UCSD-AML1 (cell line): ENCODE data around the gene NKX1-1.
A peak's percentile ranks its signal among the peaks of the same experiment; 100 is the strongest.

Experiments
- DNase-seq: peaks from one replicate; lab custom pipeline; 2025; ENCODE audit not compliant: unreplicated experiment; lab: John Stamatoyannopoulos, UW

The NKX1-1 gene

DNA sequence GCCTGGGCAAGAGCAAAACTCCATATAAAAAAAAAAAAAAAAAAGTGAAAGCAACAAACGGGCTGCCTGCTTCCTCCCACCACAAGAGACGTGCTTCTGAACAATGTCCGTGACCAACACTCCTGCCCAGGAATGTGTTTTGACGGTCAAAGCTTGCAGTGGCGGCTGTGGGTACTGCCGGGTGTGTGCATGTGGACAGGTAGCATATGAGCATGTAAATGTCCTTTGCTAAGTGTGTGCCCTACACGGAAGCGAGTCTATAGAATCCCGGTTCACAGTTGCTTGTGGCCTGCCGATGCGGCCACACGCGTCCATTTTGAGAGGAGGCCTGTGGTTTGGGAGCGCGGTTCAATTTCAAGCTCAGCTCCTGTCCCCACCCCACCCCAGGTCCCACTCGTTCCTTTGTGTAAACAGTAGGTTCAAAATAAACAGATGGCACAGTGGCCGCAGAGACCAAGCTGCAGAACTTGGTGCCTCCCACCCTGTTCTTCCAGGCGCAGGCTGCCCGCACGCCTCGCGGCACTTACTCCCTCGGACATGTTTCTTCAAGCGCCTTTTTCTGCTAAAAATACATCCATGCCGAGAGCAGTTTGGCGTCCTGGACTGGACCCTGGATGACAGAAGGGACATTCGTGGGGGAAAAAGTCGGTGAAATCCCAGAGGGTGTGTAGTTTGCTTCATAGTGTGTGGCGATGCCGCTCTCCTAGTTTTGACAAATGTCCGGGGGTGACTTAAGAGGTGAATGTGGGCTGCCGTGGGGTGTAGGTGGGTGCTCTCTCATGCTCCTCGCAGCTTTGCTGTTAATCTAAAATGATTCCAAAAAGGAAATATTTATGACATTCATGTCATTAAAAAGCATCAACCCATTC is 11.5 kb upstream of the NKX1-1 start:
- DNase-seq = no peak

DNA sequence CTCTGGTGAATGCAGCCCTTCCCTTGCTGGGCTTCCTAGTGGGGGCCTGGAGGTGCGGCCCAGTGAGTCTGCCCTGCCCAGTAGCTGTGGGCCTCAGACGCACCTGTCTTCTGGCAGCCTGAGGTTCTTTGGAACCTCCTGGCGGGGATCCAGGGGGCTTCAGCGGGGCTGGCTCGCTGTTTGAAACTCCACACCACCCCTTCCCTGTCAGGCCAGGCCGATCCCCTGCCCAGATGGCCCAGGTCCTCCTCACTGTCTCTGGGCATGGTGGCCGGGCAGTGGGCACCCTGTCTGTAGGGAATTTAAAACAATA is 10.7 kb upstream of the NKX1-1 start:
- no peak for DNase-seq

DNA sequence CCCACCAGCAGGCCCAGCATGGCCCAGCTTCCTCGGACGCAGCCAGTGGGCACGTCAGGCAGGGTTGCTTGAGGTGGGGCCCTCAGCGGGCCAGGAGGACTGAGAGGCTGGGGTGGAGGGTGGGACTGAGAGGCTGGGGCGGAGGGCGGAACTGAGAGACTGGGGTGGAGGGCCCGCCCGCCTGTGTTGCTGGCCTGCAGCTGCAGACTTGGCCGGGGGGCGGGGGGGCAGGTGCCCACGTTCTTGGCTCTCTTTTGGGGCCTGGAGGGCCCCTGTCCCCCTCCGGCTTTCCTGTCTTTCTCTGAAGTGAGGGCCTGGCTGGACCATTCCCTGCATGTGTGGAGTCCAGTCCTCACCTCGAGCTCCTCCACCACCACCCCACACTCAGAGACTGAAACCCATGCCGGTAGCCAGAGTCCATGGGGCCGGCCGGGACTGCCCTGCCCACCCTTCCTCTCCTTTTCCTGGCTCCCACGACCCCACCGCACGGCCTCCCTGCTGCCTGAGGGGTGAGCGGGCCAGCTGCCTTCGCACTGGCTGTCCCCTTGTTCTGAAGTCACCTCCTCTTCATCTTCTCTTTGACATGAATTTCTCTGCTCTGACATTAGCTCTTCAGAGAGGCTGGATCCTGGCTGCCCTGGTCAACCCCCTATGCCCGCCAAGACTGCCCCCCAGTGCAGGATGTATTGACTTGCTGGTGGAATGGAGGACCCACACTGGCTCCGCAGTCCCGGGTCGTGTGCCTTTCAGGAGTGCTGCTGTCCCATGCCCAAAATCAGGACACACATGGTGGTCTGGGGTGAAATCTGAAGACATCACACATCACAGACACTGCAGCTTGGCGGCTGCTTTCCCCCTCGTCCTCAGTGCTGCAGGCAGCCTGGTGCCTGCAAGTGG is 10.1 kb upstream of the NKX1-1 start:
- DNase-seq = no peak

DNA sequence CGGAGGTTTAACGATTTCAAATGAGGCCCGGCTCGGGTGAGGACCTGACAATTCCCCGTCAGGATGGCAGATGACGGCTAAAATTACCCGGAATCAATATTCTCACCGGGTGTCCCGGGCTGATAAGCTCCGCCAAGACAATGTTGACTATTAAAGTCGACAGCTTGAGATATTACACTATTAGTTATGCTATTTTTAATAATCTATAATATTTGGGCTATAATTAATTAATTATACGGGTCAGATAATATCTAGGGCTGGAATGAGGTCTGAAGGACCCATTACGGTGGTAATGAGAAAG is 9.4 kb upstream of the NKX1-1 start:
- no peak for DNase-seq

DNA sequence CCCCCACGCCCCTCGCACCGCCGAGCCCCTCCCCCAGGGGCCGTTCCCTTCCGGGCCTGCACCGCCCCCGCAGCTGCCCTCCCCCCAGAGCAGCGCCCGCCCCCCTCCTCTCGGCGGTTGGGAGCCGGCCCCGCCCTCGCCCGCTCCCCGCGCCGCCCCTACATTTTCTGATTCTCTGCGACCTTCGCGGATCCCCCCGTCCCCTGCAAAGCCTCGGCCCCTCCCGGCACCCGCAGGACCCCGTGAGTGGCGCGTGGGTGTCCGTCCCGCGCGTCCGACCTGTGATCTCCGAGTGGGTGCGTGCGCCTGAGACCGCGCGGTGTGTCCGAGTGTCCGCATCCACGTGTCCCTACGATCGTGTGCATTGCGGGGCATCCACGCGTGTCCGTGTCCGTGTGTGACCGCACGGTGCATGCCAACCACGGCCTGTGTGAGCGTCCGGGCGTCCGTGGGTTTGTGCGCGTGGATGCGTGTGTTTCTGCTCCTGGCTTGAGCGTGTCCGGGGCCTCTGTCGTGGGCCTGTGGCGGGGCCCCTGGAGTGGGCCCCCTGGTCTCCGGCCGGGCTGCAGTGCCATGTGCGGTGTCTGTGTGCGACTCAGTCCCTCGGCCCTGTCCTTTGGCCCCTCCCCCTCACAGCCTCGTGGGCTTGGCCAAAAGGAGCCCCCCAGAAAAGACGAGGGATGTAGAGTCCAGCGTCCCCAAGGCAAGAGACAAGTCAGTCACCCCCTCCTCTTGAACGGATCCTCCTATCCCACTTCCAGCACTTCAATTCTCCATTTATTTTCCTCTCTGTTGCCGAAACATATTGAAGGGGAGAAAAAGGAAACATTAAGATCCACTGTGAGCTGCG is 8.8 kb upstream of the NKX1-1 start:
- no peak for DNase-seq

DNA sequence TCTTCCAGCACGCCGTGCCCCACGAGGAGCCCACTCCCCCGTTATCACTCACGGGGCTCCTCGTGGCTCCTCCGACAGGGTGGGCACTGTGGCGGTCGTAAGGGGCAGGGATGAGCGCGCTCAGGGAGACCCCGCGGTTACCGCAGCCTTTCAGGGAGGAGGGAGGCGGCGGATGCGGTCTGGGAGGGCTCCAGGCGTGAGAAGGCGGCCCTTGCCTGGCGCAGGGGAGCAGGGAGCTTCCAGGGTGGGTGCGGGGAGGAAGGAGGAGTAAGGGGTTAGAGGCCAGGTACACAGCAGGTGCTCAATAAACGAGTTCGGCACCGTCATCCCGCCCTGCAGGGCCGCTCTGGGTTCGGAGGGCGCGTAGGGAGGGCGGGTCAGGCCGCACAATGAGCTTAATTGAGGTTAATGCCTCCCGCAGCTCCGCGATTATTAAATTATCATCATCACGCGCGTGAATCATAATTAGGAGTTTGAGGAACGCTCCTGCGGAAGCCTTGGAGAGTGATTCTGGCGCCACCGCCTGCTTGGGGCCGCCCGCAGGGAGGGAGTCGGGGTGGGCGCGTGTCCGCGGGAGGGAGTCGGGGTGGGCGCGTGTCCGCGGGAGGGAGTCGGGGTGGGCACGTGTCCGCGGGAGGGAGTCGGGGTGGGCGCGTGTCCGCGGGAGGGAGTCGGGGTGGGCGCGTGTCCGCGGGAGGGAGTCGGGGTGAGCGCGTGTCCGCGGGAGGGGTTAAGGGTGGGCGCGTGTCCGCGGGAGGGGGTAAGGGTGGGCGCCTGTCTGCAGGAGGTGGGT is 7.6 kb upstream of the NKX1-1 start:
- DNase-seq = no peak

DNA sequence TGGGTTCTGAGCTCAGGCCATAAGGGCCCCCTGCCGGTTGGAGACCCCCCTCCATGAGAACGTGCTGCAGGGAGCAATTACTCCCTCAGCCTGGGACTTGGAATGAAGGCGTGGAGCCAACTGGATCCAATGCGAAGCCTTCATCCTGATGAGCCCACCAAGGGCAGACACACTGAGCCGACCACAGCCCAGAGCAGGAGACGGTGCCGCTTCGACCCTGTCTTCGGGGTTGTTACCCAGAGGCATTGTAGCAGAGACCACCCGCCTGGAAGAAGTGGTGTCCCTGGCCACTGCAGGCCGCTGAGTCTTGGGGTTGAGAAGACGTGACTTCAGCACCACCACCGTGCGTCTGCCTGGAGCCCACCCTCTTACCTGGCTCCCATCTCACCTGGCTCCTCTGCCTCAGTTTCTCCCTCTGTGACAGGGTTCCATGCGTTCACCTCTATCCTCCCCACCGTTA is 7.0 kb upstream of the NKX1-1 start:
- DNase-seq = no peak

DNA sequence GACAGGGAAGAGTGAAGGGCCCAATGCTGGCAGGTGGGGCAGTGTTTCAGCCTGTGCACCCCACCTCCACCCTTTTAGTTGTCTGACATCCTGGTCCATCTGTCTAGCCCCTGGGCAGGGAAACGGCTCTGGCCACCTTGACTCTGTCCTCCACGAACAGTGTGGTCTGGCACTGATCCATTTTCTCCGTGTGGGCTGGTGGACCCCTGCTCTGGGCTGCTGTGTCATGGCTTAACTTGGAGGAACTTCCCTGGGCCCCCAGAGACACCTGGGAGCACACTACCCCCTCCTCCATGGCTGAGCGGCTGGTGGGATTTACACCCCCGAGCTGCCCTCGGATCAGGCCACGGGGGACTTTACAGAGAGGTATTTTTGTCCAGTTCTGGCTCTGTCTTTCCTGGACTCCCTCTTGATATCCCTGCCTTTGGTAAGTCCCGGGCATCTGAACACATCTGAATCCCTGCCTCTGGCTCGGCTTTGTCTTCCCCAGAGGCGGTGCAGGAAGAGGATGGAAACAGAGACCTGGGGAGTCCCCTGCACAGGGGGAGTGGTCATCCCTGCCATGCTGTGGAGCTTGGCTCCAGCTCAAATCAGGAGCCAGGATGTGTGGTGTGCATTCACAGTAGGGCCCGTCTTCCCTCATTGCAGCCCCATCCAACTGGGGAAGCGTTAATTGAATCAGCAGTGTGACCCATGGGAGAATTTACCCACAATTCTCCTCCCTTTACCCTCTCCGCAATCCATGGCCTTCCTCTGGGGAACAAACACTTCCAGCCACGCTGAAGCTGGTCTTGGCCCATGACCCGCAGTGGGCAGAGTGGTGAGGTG is 6.3 kb upstream of the NKX1-1 start:
- no peak for DNase-seq

DNA sequence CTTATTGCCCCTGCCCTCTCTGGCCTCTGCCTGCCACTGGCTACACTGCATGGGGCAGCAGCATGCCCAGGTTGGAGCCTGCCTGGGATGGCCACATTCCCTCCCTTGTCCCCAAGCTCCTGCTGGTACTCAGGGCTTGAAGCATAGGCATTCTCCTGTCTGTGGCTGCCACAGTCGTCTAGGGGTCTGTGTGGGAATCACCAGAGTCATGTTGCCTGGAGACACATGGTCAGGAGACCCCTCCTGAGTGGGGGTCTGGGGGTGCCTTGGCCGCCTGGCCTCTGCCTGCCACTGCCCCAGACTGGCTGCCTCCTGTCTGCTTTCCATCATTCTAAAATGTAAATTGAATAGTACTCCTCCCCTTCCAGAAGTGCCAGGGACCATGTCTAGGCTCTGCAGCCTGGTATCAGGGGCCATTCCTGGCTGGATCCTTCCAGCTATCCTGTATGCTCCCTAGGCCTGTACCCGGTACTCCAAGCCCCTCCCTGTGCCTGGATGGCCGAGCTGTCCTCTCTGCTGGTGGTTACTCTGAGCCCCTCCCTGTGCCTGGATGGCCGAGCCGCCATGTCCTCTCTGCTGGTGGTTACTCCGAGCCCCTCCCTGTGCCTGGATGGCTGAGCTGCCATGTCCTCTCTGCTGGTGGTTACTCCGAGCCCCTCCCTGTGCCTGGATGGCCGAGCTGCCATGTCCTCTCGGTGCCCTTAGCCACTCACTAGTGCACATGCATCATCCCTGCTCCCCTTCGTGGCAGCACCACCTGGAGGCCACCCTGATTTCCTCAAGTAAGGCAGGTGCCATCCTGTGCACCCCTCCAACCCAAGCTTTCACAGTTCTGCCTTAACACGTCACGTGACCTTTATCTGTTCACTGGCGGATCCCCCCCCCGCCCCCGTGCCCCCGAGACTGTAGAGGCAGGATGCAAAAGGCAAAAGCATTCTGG is 5.5 kb upstream of the NKX1-1 start:
- DNase-seq = no peak

DNA sequence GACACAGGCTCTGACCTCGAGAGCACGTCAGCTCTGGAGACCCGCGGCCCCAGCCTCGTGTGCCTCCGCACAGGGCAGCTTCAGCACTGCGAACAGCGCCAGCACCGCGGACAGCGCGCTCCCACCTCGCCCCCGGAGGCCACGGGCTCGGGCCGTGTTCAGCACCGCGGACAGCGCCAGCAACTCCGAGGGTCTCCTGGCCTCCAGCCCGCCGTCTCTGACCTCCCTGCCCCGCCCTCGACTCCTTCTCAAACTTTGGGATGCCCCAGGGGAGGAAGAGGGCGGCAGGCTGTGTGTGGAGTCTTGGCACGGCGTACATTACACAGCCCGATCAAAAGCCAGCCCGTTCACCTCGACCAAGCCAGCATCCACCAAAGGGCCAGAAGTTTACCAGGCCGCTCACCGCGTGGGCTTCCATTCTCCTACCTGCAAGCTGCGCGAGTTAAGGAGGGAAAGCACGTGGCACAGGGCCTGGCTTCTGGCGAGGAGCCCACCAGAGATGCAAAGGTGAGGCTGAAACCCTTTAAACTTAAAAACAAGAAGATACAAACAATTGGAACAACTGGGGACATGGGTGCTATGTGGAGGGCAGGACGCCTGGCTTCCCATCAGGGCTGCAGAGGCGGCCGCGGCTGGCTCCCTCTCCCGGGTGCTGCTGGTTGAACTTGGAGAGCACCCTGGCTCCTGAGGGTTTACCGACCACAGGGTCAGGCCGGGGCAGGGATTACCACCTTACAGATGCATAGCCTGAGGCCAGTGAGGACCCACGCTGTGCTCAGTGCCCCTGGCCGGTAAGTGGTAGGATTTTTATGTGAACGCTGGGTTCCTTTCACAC is 4.5 kb upstream of the NKX1-1 start:
- DNase-seq = peak; percentile 74

DNA sequence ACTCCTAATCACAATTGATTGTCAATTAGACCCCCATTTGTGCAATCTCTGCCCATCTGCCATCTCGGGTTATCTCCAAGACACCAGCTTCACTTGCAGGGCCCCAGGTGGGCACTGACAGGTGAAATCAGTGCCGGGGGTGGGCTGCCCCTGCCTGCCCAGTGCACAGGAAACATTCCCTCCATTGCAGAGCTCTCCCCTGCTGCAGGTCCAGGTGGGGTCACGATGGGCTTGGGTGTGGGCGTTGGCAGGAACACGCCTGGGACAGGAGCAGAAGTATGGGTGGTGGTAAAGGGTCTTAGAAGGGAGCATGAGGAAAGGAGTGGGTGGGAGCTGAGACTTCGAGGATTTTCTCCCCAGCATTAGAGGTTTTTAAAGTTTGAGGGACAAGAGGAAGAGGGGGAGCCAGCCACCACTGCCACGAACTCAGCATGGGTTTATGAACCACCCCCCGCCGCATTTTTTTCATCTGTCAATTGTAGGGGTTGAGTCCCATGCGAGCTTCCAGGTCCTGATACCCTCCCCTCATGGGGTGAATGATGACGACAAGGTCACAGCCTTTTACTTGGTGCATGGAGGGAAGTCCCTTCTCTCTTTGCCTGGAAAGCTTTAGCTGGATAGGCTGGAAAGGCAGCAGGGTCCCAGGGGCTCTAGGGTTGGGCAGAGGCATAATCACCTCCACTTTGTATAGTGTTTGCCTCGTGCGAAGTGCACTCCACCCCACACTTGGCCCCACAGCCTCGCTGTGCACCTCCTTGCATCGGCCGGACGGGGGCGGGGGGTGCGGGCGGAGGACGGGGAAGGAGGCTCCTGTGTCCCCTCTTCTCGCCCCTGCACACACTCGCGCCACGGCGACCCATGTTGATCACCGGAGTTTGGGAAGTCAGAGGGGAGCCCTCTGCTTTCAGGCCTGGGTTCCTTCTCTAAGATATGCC is 3.5 kb upstream of the NKX1-1 start:
- DNase-seq = no peak

DNA sequence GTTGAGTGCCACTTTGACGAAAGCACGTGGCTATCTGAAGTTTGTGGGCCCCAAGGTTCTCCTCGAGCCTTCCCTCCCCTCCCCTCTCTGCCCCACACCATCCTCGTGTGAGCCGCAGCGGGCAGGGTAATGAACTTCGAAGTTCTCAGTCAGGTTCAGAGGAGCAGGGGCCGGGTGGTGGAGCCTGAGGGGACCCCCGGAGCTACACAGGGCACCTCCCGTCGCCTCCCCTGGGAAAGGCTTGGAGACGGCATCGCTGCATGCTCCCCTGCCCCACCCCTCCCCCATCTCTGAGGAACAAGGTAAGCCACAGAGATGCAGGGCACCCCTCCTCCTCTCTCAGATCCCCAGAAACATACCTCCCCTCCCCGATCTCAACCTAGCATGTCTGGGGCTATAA is 2.8 kb upstream of the NKX1-1 start:
- DNase-seq = no peak

DNA sequence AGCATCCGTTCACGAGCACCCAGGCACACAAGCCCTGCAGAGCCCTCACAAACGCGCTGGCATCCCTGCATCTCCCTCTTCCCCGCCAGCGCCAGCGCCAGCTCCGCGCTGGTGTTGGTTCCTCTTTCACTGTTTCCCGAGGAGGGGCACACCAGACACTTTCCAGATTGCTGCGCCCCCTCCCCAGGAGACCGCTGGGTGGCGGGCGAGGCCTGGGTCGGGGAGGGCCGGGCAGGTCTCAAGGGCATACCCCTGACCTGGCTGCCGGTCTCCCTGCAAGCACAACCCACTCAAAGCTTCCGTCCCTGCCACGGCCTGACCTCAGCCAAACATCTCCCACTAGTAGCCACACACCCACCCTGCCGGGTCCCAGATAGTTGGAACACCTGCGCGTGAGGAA is 2.2 kb upstream of the NKX1-1 start:
- no peak for DNase-seq

DNA sequence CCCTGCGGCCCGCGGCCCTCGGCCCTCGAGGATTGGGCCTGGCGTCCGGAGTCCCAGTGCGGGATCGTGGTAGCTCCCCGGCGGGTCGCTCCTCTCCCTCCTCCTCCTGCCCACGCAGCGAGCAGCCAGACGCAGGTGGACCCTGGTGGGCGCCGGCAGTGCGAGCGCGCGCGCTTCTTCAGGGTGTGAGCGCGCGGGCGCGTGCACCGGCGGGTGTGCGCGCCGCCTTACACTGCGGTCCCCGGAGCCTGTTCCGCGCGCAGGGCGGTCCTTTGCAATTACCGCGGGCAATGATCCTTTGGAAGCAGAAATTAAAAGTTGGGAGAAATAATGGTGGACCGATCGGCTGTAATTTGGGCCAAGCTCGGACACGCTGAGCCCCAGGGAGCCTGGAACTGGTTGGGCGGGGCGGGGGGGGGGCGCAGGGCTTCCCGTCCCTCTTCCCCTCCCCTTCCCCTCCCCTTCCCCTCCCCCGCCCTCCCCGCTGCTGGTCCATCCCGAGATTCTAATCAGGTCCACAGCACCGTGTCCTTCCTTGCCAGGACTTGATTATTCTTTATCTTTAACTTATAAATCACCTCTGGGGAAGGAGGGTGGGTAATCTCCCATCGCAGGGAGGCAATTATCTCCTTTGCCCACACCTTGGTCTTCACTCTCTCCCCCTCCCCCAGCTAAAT is 1.6 kb upstream of the NKX1-1 start:
- no peak for DNase-seq

DNA sequence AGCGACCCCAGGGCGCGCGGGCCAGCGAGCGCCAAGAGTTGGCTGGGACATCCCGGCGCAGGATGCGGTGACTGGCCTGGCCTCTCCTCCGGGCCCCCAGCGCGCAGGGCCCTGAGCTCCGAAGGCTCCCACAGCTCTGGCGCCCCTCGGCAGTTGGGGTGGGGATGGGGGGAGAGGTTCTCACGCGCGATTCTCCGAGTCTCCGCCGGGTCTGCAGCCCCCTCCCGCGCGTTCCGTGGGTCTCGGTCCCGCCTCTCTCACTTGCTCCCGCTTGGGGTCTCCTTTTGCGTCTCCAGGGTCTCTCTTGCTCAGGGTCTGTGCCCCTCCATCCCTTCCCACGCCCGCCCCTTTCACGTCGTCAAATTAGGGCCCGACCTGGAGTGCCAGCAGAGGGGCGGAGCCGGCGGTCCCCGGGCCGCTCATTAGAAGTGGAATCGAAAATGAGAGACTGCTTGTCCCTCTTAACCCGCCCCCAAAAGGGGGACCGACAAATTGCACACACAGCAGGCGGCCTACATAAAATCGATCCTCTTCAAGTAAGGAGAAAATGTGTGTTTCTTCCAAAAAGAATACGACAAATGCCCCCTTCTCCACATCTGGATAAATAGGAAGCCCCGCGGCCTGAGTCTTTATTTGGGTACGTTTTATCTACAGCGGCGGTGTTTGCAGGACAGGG is 877 bp upstream of the NKX1-1 start:
- no peak for DNase-seq
